GM18907 (cell line): Measurements from ENCODE around the gene IQGAP2.
"Not testable (repeated sequence)": the region's sequence is repeated elsewhere in the genome, so short reads cannot be mapped to it uniquely, and the experiment has no call there.

ENCODE experiments used
- ATAC-seq: cut with Tn5 transposase; IDR thresholded peaks from one replicate; pipeline ENCODE4 v1.9.1; 2021; ENCODE audit warnings: mild to moderate bottlenecking, moderate library complexity; ENCODE audit not compliant: unreplicated experiment

IQGAP2 gene

DNA sequence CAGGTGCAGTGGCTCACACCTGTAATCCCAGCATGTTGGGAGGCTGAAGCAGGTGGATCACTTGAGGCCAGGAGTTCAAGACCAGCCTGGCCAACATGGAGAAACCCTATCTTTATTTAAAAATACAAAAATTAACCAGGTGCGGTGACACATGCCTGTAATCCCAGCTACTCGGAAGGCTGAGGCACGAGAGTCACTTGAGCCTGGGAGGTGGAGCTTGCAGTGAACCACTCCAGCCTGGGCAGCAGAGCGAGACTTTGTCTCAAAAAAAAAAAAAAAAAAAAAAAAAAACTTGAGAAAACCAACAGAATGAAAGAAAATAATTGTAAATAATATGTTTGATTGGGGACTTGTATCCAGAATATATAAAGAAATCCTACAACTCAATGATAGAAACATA is 277.7 kb downstream of the IQGAP2 start:
- ATAC-seq = not testable (repeated sequence)

- no peak for ATAC-seq
Observed at GRCh38 chr5:76681287-76681686, 278.2 kb downstream of the IQGAP2 start.

DNA sequence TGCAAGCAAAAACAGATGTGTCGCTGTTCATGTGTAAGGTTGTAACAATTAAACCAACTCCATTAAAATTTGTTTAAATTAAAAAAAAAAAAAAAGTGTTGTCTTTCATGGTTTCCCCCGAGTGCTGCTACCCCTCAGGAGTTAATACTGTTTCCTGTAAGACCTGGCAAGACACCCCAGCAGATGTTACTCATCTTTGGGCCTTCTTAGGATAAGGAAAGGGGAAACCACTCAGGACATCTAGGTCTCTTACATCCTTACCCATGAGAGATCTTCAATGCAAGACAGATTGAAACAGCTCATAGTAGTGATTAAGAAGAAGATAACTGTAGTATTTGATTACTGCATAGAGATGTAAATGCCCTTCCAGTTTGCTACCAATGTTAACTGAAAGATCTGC is 279.3 kb downstream of the IQGAP2 start:
- ATAC-seq = no peak

GRCh38 chr5:76683816-76684731 is 281.0 kb downstream of the IQGAP2 start:
- no peak for ATAC-seq

DNA sequence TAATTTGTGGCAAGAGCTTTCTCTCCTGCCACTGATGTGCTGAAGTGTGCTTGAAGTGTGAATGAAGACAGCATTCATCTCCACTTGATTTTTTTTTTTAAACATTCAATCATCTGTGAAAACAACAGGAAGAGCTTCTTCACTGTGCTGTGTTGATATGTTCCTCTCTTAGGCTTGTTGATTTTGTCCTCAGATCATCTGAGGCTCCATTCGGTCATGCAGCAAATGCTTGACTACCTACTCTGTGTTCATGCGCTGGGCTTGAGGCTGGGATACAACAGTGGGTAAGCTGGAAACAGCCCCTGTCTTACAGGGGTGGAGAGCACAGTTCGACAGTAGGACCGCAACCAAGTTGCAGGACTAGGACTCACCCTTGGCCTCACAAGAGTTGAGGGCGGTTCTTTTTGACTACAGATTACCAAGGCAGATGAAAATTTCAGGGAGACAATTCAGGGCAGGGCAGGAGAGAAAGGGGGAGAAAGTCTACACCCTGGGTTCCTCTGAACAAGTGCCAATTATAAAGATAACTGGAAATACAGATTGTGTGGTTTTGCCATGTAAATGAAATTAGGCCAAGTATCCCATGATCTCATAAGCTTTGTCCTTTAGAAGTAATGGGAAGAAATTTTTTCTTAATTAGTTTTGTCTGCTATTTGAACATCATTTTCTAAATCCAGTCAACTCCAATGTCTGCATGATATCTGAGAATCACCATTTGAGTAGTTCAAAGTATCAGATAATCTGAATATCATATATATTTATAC is 281.9 kb downstream of the IQGAP2 start:
- ATAC-seq = no peak

DNA sequence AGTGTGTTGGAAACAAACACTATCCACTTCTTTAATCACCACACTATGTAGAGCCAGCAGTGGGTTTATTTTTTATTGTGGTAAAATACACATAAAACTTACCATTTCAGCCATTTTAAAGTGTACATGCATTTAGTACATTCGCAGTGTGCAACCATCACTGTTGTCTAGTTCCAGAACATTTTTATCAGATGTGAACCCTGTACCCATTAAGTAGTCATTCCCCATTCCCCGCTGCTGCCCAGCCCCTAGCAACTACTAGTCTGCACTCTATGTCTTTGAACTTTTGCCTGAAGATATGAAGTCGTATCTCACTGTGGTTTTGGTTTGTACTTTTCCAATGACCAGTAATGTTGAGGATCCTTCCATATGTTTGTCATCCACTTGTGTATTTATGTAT is 282.6 kb downstream of the IQGAP2 start:
- no peak for ATAC-seq

- ATAC-seq = no peak
Observed at GRCh38 chr5:76688212-76688611, 285.1 kb downstream of the IQGAP2 start.

DNA sequence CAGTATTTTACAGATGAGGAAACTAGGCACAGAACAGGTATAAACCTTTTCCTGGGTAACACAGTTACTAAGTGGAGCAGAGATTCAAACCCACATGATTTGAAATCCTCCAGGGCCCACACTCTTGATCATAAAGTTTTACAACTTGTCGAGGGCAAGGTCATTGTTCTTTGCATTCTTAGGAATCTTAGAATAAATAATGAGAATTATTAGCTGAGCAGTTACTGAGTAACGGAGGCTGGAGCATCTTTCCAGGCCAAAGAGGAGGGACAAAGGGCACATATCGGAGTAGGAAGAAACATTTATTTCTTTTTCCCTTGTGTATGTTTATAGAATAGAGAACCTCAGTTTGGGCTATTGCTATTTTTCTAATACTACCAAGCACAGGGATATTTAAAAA is 285.8 kb downstream of the IQGAP2 start:
- ATAC-seq = no peak

GRCh38 chr5:76689321-76690036 is 286.4 kb downstream of the IQGAP2 start:
- ATAC-seq = no peak

- no peak for ATAC-seq
Observed at GRCh38 chr5:76690037-76690679, 287.1 kb downstream of the IQGAP2 start.

DNA sequence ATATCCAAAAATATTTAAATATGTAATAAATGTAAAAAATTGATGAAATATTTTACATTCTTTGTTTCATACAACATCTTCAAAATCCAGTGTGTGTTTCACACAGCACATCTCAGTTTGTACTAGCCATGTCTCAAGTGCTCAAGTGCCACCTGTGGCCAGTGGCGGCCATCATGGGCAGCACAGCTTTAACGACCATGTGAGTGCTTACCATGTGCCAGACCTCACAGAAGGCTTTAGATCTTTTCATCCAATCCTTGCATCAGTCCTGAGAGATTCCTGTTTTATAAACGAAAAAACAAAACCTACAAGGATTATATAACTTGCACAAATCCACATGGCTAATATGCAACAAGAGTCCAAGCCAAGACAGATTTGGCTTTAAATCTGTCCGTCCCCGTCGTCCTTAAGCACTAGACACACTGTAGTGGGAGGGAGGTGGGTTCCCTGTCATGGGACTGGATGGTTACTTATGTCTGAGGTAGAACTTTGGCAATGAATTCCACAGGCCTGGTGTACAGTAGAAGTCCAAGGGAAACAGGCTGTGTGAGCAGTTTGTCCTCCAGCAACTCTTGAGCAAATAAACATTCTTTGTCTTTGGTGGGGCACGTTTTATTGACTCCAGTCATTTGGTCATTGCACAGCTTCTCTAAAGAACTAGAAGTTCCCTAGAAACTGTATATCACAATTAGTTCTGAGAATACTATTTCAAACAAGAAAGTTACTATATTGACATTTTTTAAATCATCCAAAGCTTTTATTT is 287.8 kb downstream of the IQGAP2 start:
- ATAC-seq = no peak

- peak; percentile 48 for ATAC-seq
Observed at GRCh38 chr5:76691467-76692273, 288.6 kb downstream of the IQGAP2 start.

GRCh38 chr5:76692274-76692540 is 289.1 kb downstream of the IQGAP2 start:
- ATAC-seq = no peak

- no peak for ATAC-seq
Observed at GRCh38 chr5:76692651-76693050, 289.6 kb downstream of the IQGAP2 start.

- ATAC-seq = no peak
Observed at GRCh38 chr5:76693141-76693540, 290.1 kb downstream of the IQGAP2 start.

DNA sequence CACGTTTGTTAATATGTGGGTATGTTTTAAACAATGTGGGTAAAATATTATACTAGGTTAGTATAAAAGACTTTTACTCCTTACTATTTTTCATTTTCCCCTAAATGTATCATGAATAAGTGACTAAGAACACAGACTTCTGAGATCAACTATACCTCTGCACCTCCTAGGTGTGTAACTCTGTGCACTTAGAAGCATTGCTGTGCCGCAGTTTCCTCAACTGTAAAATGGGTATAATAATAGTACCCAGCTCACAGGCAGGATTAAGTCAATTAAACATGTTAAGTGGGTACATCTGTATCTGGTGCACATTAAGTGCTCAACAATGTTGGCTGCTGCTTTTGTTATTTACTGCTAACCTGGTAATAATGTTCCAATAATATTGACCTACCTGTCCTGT is 291.2 kb downstream of the IQGAP2 start:
- ATAC-seq = no peak

DNA sequence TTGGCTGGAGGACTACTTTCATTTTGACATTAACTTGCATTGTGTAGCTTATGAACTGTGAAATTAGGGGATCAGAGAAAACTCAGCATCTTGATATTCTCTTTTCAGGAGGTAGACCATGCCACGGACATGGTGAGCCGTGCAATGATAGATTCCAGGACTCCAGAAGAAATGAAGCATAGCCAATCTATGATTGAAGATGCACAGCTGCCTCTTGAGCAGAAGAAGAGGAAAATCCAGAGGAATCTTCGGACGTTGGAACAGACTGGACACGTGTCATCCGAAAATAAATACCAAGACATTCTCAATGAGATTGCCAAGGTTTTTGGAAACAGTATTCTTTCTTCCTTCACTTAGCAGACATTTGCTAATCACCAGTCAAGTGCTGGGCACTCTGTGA is 292.3 kb downstream of the IQGAP2 start:
- no peak for ATAC-seq

GRCh38 chr5:76696251-76696650 is 293.2 kb downstream of the IQGAP2 start:
- ATAC-seq = no peak

- ATAC-seq = no peak
Observed at GRCh38 chr5:76697670-76698069, 294.6 kb downstream of the IQGAP2 start.

DNA sequence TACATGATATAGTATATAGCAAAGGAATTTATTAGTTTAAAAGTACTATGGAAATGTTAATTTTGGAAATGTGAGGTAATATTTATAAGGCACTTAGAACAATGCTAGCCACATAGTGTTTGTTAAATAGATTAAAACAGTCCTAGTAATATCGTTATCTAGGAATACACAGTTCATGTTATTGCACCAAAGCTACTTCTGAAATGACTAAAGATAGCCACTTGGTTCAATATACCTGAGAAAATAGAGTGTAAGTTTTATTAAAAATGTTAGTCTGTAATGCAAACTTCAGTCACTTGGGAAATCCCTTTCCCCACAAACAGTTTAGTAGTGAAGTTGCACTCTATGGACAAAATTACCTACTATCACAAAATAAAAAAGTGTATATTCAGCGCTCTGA is 297.5 kb downstream of the IQGAP2 start:
- no peak for ATAC-seq
